IMR-90 (cell line): Measurements from ENCODE around the gene DIP2C. TPM values are rescaled to one million over a fixed set of nuclear protein-coding genes. Genes with fewer than 3 reads are reported as not detected.

Source experiments
- ATAC-seq: fragments of 200-7000 bp; cut with Tn5 transposase; 2 replicates; pipeline ENCODE4 v1.9.1; 2020; ENCODE audit warnings: low read depth, mild to moderate bottlenecking, moderate library complexity
- BruUV-seq: library from RNA; stranded (reverse); fragments of 400-500 nt; replicated peaks from 2 replicates; lab custom pipeline; 2021; lab: Mats Ljungman, UMichigan
- CTCF ChIA-PET: fragments of 300-600 bp; formaldehyde crosslinking; extraction: SDS; loops from one replicate; lab custom pipeline; 2021; ENCODE audit warnings: antibody characterized with exemption; lab: Yijun Ruan, JAX
- POLR2A ChIA-PET: fragments of 300-600 bp; sonication (Branson Sonifier 250); formaldehyde crosslinking; loops from one replicate; lab custom pipeline; 2022; ENCODE audit warnings: antibody characterized with exemption; ENCODE audit not compliant: unreplicated experiment; lab: Charles Lee
- DNase-seq: peaks from one replicate; pipeline ENCODE4 v3.0.0; 2013
- H2AFZ ChIP-seq: replicated peaks from 2 replicates; pipeline ENCODE3; 2013; ENCODE audit warnings: low read length, mild to moderate bottlenecking; ENCODE audit not compliant: poor library complexity
- H2AK5ac ChIP-seq: 2 replicates; pipeline ENCODE4 v1.6.1; 2013; ENCODE audit warnings: low read depth, low read length, inconsistent platforms
- H2AK9ac ChIP-seq: replicated peaks from 2 replicates; pipeline ENCODE3; 2013; ENCODE audit warnings: mild to moderate bottlenecking, low read depth, low read length, moderate library complexity; ENCODE audit not compliant: poor library complexity
- H2BK120ac ChIP-seq: 2 replicates; pipeline ENCODE4 v1.6.1; 2013; ENCODE audit warnings: low read depth, low read length, inconsistent platforms
- H2BK15ac ChIP-seq: 3 replicates; pipeline ENCODE4 v1.6.1; 2013; ENCODE audit warnings: low read depth, low read length, inconsistent platforms
- H2BK20ac ChIP-seq: 2 replicates; pipeline ENCODE4 v1.6.1; 2013; ENCODE audit warnings: low read depth, mild to moderate bottlenecking, inconsistent platforms, low read length, moderate library complexity
- H2BK5ac ChIP-seq: 2 replicates; pipeline ENCODE4 v1.6.1; 2013; ENCODE audit warnings: mild to moderate bottlenecking, low read depth, low read length, inconsistent platforms; ENCODE audit not compliant: poor library complexity, severe bottlenecking
- H3K14ac ChIP-seq: replicated peaks from 2 replicates; pipeline ENCODE4 v1.6.1; 2013; ENCODE audit warnings: low read depth, low read length, inconsistent platforms
- H3K18ac ChIP-seq: 2 replicates; pipeline ENCODE4 v1.6.1; 2013; ENCODE audit warnings: low read depth, low read length, control low read depth
- H3K23ac ChIP-seq: 2 replicates; pipeline ENCODE4 v1.6.1; 2013; ENCODE audit warnings: low read depth, low read length, inconsistent platforms
- H3K27ac ChIP-seq: 2 replicates; pipeline ENCODE4 v1.5.1; 2013; ENCODE audit warnings: mild to moderate bottlenecking, control low read depth, low read length; ENCODE audit not compliant: insufficient read depth
- H3K27me3 ChIP-seq: 2 replicates; pipeline ENCODE4 v1.6.1; 2013; ENCODE audit warnings: low read length; ENCODE audit not compliant: control insufficient read depth, insufficient read depth
- H3K36me3 ChIP-seq: 2 replicates; pipeline ENCODE4 v1.6.1; 2013; ENCODE audit warnings: low read length, mixed read lengths; ENCODE audit not compliant: control insufficient read depth, insufficient read depth
- H3K4ac ChIP-seq: 2 replicates; pipeline ENCODE4 v1.6.1; 2013; ENCODE audit warnings: low read depth, low read length, inconsistent platforms
- H3K4me1 ChIP-seq: 2 replicates; pipeline ENCODE4 v1.6.1; 2013; ENCODE audit warnings: low read length, mixed read lengths; ENCODE audit not compliant: control insufficient read depth, insufficient read depth
- H3K4me2 ChIP-seq: 2 replicates; pipeline ENCODE4 v1.6.1; 2013; ENCODE audit warnings: low read depth, mild to moderate bottlenecking, control low read depth, low read length, moderate library complexity
- H3K4me3 ChIP-seq: 2 replicates; pipeline ENCODE4 v1.5.1; 2013; ENCODE audit warnings: low read depth, mild to moderate bottlenecking, control low read depth, low read length, moderate library complexity; ENCODE audit not compliant: insufficient read depth
- H3K56ac ChIP-seq: 2 replicates; pipeline ENCODE4 v1.6.1; 2013; ENCODE audit warnings: low read length, inconsistent platforms; ENCODE audit not compliant: insufficient read depth; ENCODE audit errors: extremely low read depth
- H3K79me1 ChIP-seq, 2 experiments: 2 replicates each; pipeline ENCODE4 v1.6.1; 2013; ENCODE audit warnings: low read length in 2 of 2, inconsistent platforms in 1 of 2, low read depth in 1 of 2
- H3K9ac ChIP-seq: 2 replicates; pipeline ENCODE4 v1.6.1; 2013; ENCODE audit warnings: low read depth, low read length, control low read depth
- H3K9me1 ChIP-seq: 2 replicates; pipeline ENCODE4 v1.6.1; 2013; ENCODE audit warnings: low read length, inconsistent platforms; ENCODE audit not compliant: insufficient read depth
- H3K9me3 ChIP-seq: 2 replicates; pipeline ENCODE4 v1.6.1; 2013; ENCODE audit warnings: low read length; ENCODE audit not compliant: control insufficient read depth, insufficient read depth
- H4K20me1 ChIP-seq: 2 replicates; pipeline ENCODE4 v1.6.1; 2013; ENCODE audit warnings: low read length, inconsistent platforms; ENCODE audit not compliant: insufficient read depth
- H4K5ac ChIP-seq: 2 replicates; pipeline ENCODE4 v1.6.1; 2013; ENCODE audit warnings: mild to moderate bottlenecking, low read depth, low read length, control low read depth
- H4K8ac ChIP-seq, 2 experiments: 2 replicates each; pipeline ENCODE4 v1.6.1; 2013; ENCODE audit warnings: low read depth in 2 of 2, low read length in 2 of 2, control low read depth in 1 of 2, inconsistent platforms in 1 of 2
- H4K91ac ChIP-seq: 2 replicates; pipeline ENCODE4 v1.6.1; 2013; ENCODE audit warnings: low read depth, low read length, inconsistent platforms; ENCODE audit not compliant: insufficient read depth
- CHD1 ChIP-seq: IDR thresholded peaks from 2 replicates; pipeline ENCODE4 v1.6.1; 2012; ENCODE audit warnings: low read depth, low read length, improper control_type of control experiment
- MAFK ChIP-seq: IDR thresholded peaks from 2 replicates; pipeline ENCODE4 v1.6.1; 2012; ENCODE audit warnings: low read depth, low read length, improper control_type of control experiment
- WGBS, 2 experiments: methylation state at CpG; one replicate each; pipeline versions ENCODE4 v1.1.5 to v1.1.7; 2013; ENCODE audit warnings: missing lambda C conversion rate in 2 of 2; ENCODE audit not compliant: insufficient read length in 1 of 2; ENCODE audit errors: extremely low coverage in 2 of 2; 5-methylcytosine and 5-hydroxymethylcytosine counted together
- dilution Hi-C: fragments of 300-500 bp; cut with HindIII; formaldehyde crosslinking; loops from one replicate; pipeline ENCODE4 v1.14.3; 2018; ENCODE audit warnings: low sequenced_read_pairs; ENCODE audit not compliant: unreplicated experiment
- in situ Hi-C: fragments of 300-500 bp; cut with MboI; formaldehyde crosslinking; loops from 3 replicates; pipeline ENCODE4 v1.14.3; 2019; ENCODE audit warnings: low sequenced_read_pairs, inconsistent platforms, mixed read lengths
- intact Hi-C: fragments of 100-400 bp; cut with micrococcal nuclease; formaldehyde crosslinking; loops from 2 replicates; pipeline ENCODE4 v1.10.0; 2022
- polyA plus RNA-seq, 3 experiments: library from polyadenylated mRNA; depleted of rRNA; stranded (reverse); fragments of >200 nt; gene quantifications; 2 replicates each; pipeline ENCODE4 v1.2.3, GENCODE V29; 2012; ENCODE audit warnings: low replicate concordance in 1 of 3
- total RNA-seq: library from RNA; depleted of rRNA; stranded (reverse); fragments of >200 nt; gene quantifications from 2 replicates; pipeline ENCODE4 v1.2.3, GENCODE V29; 2012

The DIP2C gene
- total and polyA plus RNA-seq, 2 of the 4 experiments (the other 2 are of a cell fraction): 8.6 to 17.3 TPM

DNA sequence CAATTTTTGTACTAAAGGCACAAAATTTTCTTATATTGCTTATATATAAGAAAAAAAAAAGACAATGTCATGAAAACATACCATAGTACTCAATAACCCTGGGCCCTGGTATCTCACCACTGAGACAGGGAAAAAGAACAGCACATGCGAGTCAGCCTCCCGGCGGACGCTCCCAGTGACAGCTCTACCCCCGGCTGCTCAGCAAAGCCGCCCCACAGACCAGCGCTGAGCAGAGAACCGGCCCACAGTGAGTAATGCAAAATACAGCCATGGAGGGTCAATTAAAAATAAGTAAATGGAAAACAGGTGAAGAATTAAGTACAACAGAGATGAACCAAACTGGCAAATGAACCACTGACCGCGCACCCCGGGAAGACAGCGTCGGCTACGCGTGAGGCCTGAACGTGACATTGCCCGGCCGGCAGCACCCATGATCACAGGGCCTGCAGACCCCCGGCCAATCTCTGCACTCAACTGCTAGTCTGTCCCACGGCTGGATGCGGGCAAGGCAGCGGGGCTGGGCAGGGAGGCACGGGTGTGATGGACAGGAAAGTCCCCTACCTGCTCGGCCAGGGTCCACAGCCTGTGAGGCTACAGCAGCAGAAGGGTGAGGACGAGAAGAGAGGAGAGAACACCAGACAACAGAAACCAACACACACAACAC is 378.4 kb downstream of the DIP2C start:
- H2BK5ac ChIP-seq: no peak overlapping the region
- BruUV-seq: no TSS peak
- H2AFZ ChIP-seq: no peak overlapping the region
- H2BK120ac ChIP-seq: no peak overlapping the region
- H3K4me2 ChIP-seq: no peak overlapping the region
- dilution Hi-C loops (no loop called here), in situ Hi-C loops (no loop called here), intact Hi-C loops (no loop called here)
- CTCF ChIA-PET: no interaction called here
- no peak overlapping the region for H3K4me3 ChIP-seq
- H3K36me3 ChIP-seq: peaks cover 28% of the 10 kb centered on the region
- no peak for TF ChIP-seq CHD1
- TF ChIP-seq MAFK: no peak
- H4K5ac ChIP-seq: no peak overlapping the region
- peaks cover 0 to 19% of the 10 kb centered on the region in 2 experiments; a peak in 3 of 4 replicates for H3K79me1 ChIP-seq
- no peaks in the 10 kb centered on the region for H4K20me1 ChIP-seq
- ATAC-seq: peak; percentile 49; the same call in 1 of the 2 replicates
- H3K9ac ChIP-seq: no peak overlapping the region
- peaks cover 3% of the 10 kb centered on the region for H3K4me1 ChIP-seq
- H3K9me3 ChIP-seq: no peaks in the 10 kb centered on the region
- H2BK15ac ChIP-seq: no peak overlapping the region
- no peak overlapping the region for H3K18ac ChIP-seq
- H3K23ac ChIP-seq: no peak overlapping the region
- POLR2A ChIA-PET: no interaction called here
- H3K4ac ChIP-seq: no peak overlapping the region
- WGBS, 2 experiments: 96% methylated on average over 14 of the region's 25 CpGs; no CpG with 5 or more reads in 1 of the 2 experiments
- H4K8ac ChIP-seq: no peak overlapping the region
- H3K56ac ChIP-seq: no peak overlapping the region
- DNase-seq: peak; percentile 56
- H3K9me1 ChIP-seq: peaks cover 13% of the 10 kb centered on the region
- H4K91ac ChIP-seq: no peak overlapping the region
- no peak overlapping the region for H2BK20ac ChIP-seq
- H2AK5ac ChIP-seq: no peak overlapping the region
- H3K14ac ChIP-seq: no peak overlapping the region
- H2AK9ac ChIP-seq: no peak overlapping the region
- no peak overlapping the region for H3K27ac ChIP-seq
- H3K27me3 ChIP-seq: no peaks in the 10 kb centered on the region
